NT2/D1 (cell line): ENCODE results near the gene CARD8.
"Not testable (repeated sequence)": the region's sequence is repeated elsewhere in the genome, so short reads cannot be mapped to it uniquely, and the experiment has no call there.

Source experiments
- DNase-seq: peaks from one replicate; pipeline ENCODE4 v3.0.0-alpha.2; 2011; ENCODE audit warnings: low read depth, low spot score
- H3K27me3 ChIP-seq: 2 replicates; pipeline ENCODE4 v1.6.0; 2011; ENCODE audit warnings: mild to moderate bottlenecking; ENCODE audit not compliant: insufficient read length, insufficient read depth
- H3K36me3 ChIP-seq: 2 replicates; pipeline ENCODE4 v1.6.1; 2011; ENCODE audit warnings: mild to moderate bottlenecking, low read length, mixed read lengths; ENCODE audit not compliant: insufficient read depth, insufficient read length
- H3K4me1 ChIP-seq: 2 replicates; pipeline ENCODE4 v1.5.1; 2011; ENCODE audit not compliant: insufficient read depth, insufficient read length
- H3K4me3 ChIP-seq: 2 replicates; pipeline ENCODE4 v1.5.1; 2011; ENCODE audit warnings: low read depth; ENCODE audit not compliant: insufficient read length
- H3K9ac ChIP-seq: 2 replicates; pipeline ENCODE4 v1.6.0; 2011; ENCODE audit warnings: low read depth; ENCODE audit not compliant: insufficient read length
- H3K9me3 ChIP-seq: 2 replicates; pipeline ENCODE4 v1.5.1; 2011; ENCODE audit warnings: mild to moderate bottlenecking, low read length; ENCODE audit not compliant: insufficient read depth
- SUZ12 ChIP-seq: IDR thresholded peaks from 2 replicates; pipeline ENCODE4 v1.6.1; 2011; ENCODE audit not compliant: insufficient read length, insufficient read depth; ENCODE audit errors: extremely low read depth
- YY1 ChIP-seq: IDR thresholded peaks from 2 replicates; pipeline ENCODE4 v1.6.1; 2011; ENCODE audit not compliant: insufficient read length, insufficient read depth
- ZNF274 ChIP-seq: IDR thresholded peaks from 2 replicates; pipeline ENCODE4 v1.6.1; 2011; ENCODE audit warnings: mild to moderate bottlenecking, low read depth, low read length

Gene CARD8

DNA sequence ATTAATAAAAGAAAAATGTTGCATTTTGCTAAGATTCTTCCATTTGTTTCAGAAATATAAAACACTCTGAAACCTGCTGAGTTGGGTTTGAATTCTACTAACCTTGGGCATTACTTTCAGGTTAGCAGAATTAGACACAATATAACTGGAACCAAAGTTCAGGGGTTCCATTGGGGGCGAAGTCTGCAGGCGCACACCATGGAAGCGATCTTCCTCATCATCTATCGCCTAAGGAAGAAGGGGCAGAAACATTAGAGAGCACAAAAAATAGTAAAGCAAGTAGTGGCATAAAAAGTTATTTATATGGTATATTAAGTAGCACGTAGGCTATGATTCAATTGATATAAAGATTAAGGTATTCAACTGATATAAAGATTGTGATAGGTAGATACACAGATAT is 34.1 kb downstream of the CARD8 start:
- Histone ChIP-seq H3K9me3 (no peaks in the 10 kb centered on the region), H3K9ac (no peak overlapping the region), H3K36me3 (no peaks in the 10 kb centered on the region), H3K27me3 (no peaks in the 10 kb centered on the region), H3K4me1 (no peaks in the 10 kb centered on the region), H3K4me3 (no peak overlapping the region)
- DNase-seq: no peak
- TF ChIP-seq YY1 (no peak), ZNF274 (no peak), SUZ12 (no peak)

GRCh38 chr19:48220784-48221183 is 34.9 kb downstream of the CARD8 start:
- not testable (repeated sequence) for H3K27me3 ChIP-seq, H3K9ac ChIP-seq, H3K4me3 ChIP-seq, H3K9me3 ChIP-seq, H3K4me1 ChIP-seq, H3K36me3 ChIP-seq, DNase-seq

GRCh38 chr19:48218997-48219396 is 36.7 kb downstream of the CARD8 start:
- no peaks in the 10 kb centered on the region for H3K36me3 ChIP-seq
- no peak for DNase-seq
- TF ChIP-seq ZNF274 (no peak), YY1 (no peak), SUZ12 (no peak)
- H3K27me3 ChIP-seq: no peaks in the 10 kb centered on the region
- H3K9me3 ChIP-seq: no peaks in the 10 kb centered on the region
- H3K4me1 ChIP-seq: no peaks in the 10 kb centered on the region
- H3K9ac ChIP-seq: no peak overlapping the region
- no peak overlapping the region for H3K4me3 ChIP-seq

DNA sequence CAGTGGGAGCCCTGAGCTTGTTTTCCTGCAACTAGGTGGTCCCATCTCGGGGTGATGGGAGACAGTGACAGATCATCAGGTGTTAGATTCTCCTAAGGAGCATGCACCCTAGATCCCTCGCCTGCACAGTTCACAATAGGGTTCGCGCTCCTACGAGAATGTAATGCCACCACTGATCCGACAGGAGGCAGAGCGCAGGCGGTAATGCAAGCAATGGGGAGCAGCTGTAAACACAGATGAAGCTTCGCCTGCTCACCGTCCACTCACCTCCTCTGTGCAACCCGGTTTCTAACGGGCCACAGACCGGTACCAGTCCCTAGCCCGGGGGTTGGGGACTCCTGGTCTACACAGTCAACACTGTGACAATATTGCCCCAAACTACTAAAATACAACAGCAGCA is 38.8 kb downstream of the CARD8 start:
- Histone ChIP-seq H3K9me3 (no peaks in the 10 kb centered on the region), H3K4me3 (no peak overlapping the region), H3K9ac (no peak overlapping the region), H3K4me1 (no peaks in the 10 kb centered on the region), H3K36me3 (no peaks in the 10 kb centered on the region), H3K27me3 (no peaks in the 10 kb centered on the region)
- no peak for DNase-seq
- TF ChIP-seq SUZ12 (no peak), YY1 (no peak), ZNF274 (no peak)

GRCh38 chr19:48213959-48214358 is 41.8 kb downstream of the CARD8 start:
- no peaks in the 10 kb centered on the region for H3K4me1 ChIP-seq
- H3K9ac ChIP-seq: no peak overlapping the region
- no peaks in the 10 kb centered on the region for H3K36me3 ChIP-seq
- no peaks in the 10 kb centered on the region for H3K9me3 ChIP-seq
- no peaks in the 10 kb centered on the region for H3K27me3 ChIP-seq
- no peak for DNase-seq
- no peak overlapping the region for H3K4me3 ChIP-seq
- no peak for TF ChIP-seq SUZ12
- TF ChIP-seq ZNF274: no peak

- TF ChIP-seq SUZ12 (no peak), YY1 (no peak), ZNF274 (no peak)
- Histone ChIP-seq H3K4me1 (no peaks in the 10 kb centered on the region), H3K27me3 (no peaks in the 10 kb centered on the region), H3K36me3 (no peaks in the 10 kb centered on the region), H3K4me3 (no peak overlapping the region), H3K9ac (no peak overlapping the region), H3K9me3 (no peaks in the 10 kb centered on the region)
- DNase-seq: no peak
Measured at GRCh38 chr19:48210005-48210404, 45.7 kb downstream of the CARD8 start.

DNA sequence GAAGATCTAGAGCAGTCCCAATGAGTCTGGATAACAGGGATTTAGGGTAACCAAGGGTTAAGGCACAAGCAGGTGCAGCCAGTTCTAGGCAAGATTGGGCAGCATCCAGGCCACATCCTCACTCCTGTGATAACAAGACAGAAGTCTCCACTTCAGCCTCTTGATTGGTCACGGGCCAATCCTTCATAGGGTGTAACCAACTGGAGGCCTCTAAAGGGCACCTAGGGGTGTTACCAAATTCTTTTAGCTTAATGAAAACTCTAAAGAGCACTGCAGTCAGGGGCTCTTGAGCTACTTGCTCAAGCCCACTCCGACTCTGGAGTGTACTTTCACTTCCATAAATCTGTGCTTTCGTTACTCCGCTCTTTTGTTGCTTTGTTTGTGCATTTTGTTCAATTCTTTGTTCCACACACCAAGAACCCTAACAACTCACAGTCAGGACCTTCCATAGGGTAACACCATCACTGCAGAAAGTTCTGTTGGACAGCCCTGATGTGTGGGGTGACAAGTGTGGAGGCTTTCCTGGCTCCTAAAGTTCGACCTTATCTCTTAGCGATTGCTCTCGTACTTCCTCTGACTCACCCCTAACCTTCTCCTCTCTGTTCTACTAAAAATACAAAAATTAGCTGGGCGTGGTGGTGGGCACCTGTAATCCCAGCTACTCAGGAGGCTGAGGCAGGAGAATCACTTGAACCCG is 49.2 kb downstream of the CARD8 start:
- Histone ChIP-seq H3K36me3 (no peaks in the 10 kb centered on the region), H3K4me3 (no peak overlapping the region), H3K9ac (no peak overlapping the region), H3K9me3 (no peaks in the 10 kb centered on the region), H3K27me3 (no peaks in the 10 kb centered on the region), H3K4me1 (no peaks in the 10 kb centered on the region)
- no peak for DNase-seq
- TF ChIP-seq ZNF274 (no peak), SUZ12 (no peak), YY1 (no peak)
